Loucy (cell line): ENCODE measurements around the gene RWDD1.

Source experiments
- H2AFZ ChIP-seq: fragments of 200-600 bp; sonication (generic); 2 replicates; pipeline ENCODE4 v1.6.0; 2016; ENCODE audit warnings: antibody characterized with exemption, mild to moderate bottlenecking, low read length, moderate library complexity
- H3F3A ChIP-seq: fragments of 200-600 bp; 2 replicates; pipeline ENCODE4 v1.6.0; 2016; ENCODE audit warnings: antibody characterized with exemption, low read depth, mild to moderate bottlenecking
- H3K27me3 ChIP-seq: fragments of 200-600 bp; sonication (generic); 2 replicates; pipeline ENCODE4 v1.6.1; 2014; ENCODE audit warnings: low read length, mild to moderate bottlenecking; ENCODE audit not compliant: insufficient read depth, poor library complexity, severe bottlenecking
- H3K36me3 ChIP-seq: fragments of 200-600 bp; sonication (generic); 2 replicates; pipeline ENCODE4 v1.6.1; 2016; ENCODE audit warnings: low read length; ENCODE audit not compliant: insufficient read depth
- H3K4me1 ChIP-seq: fragments of 200-600 bp; sonication (generic); 2 replicates; pipeline ENCODE4 v1.5.1; 2014; ENCODE audit warnings: low read length, mild to moderate bottlenecking; ENCODE audit not compliant: insufficient read depth, poor library complexity, severe bottlenecking
- H3K4me2 ChIP-seq: fragments of 200-600 bp; sonication (generic); 2 replicates; pipeline ENCODE4 v1.6.0; 2014; ENCODE audit warnings: antibody characterized with exemption, low read length, low read depth, mild to moderate bottlenecking; ENCODE audit not compliant: poor library complexity, severe bottlenecking
- H3K4me3 ChIP-seq: fragments of 200-600 bp; sonication (generic); 2 replicates; pipeline ENCODE4 v1.5.1; 2014; ENCODE audit warnings: low read length, mild to moderate bottlenecking, mixed read lengths; ENCODE audit not compliant: poor library complexity, severe bottlenecking
- H3K79me2 ChIP-seq: fragments of 200-600 bp; sonication (generic); 2 replicates; pipeline ENCODE4 v1.6.1; 2014; ENCODE audit warnings: low read length; ENCODE audit not compliant: insufficient read depth
- H3K9ac ChIP-seq: fragments of 200-600 bp; sonication (generic); 2 replicates; pipeline ENCODE4 v1.6.0; 2014; ENCODE audit warnings: mild to moderate bottlenecking, low read depth, low read length, moderate library complexity; ENCODE audit not compliant: poor library complexity, severe bottlenecking
- H3K9me2 ChIP-seq: fragments of 200-600 bp; sonication (generic); replicated peaks from 2 replicates; pipeline ENCODE4 v1.6.1; 2016; ENCODE audit warnings: low read depth, low read length, mixed read lengths
- H3K9me3 ChIP-seq: fragments of 200-600 bp; sonication (generic); 2 replicates; pipeline ENCODE4 v1.6.1; 2014; ENCODE audit warnings: mild to moderate bottlenecking, antibody characterized with exemption, low read length, low read depth; ENCODE audit not compliant: insufficient read depth
- H4K20me1 ChIP-seq: fragments of 200-600 bp; sonication (generic); 2 replicates; pipeline ENCODE4 v1.6.0; 2014; ENCODE audit warnings: antibody characterized with exemption, low read length, mild to moderate bottlenecking; ENCODE audit not compliant: insufficient read depth, poor library complexity, severe bottlenecking
- CTCF ChIP-seq: fragments of 200-600 bp; sonication (generic); conservative IDR thresholded peaks from 2 replicates; pipeline ENCODE4 v1.5.1; 2014; ENCODE audit warnings: mild to moderate bottlenecking, antibody characterized with exemption, low read length
- EZH2phosphoT487 ChIP-seq: fragments of 200-600 bp; IDR thresholded peaks from 2 replicates; pipeline ENCODE4 v1.6.1; 2018; ENCODE audit warnings: antibody characterized with exemption, mild to moderate bottlenecking, moderate library complexity, borderline replicate concordance

RWDD1 gene

GRCh38 chr6:116575227-116575626 lies 3.9 kb downstream of the RWDD1 start:
- Histone ChIP-seq H3F3A (no peaks in the 10 kb centered on the region), H3K27me3 (no peaks in the 10 kb centered on the region), H3K4me1 (peaks cover 49% of the 10 kb centered on the region), H3K9me2 (no peaks in the 10 kb centered on the region), H3K4me2 (no peak overlapping the region), H4K20me1 (peaks cover 22% of the 10 kb centered on the region), H3K36me3 (0 out of 2 replicates have a peak, but pooled peaks cover 3% of the 10 kb centered on the region), H3K4me3 (no peak overlapping the region), H3K79me2 (peaks cover 83% of the 10 kb centered on the region), H3K9ac (no peak overlapping the region), H3K9me3 (no peaks in the 10 kb centered on the region), H2AFZ (no peak overlapping the region)
- no peak for TF ChIP-seq CTCF
- no peak for TF ChIP-seq EZH2phosphoT487

- Histone ChIP-seq H3K27me3 (no peaks in the 10 kb centered on the region), H3K9me3 (no peaks in the 10 kb centered on the region), H3K4me2 (peak overlapping the region; percentile 13), H2AFZ (no peak overlapping the region), H4K20me1 (peaks cover 13% of the 10 kb centered on the region), H3K4me1 (peaks cover 44% of the 10 kb centered on the region), H3K9ac (no peak overlapping the region), H3K36me3 (0 out of 2 replicates have a peak, but pooled peaks cover 8% of the 10 kb centered on the region), H3K9me2 (no peaks in the 10 kb centered on the region), H3K79me2 (peaks cover 71% of the 10 kb centered on the region), H3F3A (no peaks in the 10 kb centered on the region), H3K4me3 (no peak overlapping the region)
- TF ChIP-seq EZH2phosphoT487 (no peak), CTCF (no peak)
Measured at GRCh38 chr6:116577486-116577885, 6.2 kb downstream of the RWDD1 start.

DNA sequence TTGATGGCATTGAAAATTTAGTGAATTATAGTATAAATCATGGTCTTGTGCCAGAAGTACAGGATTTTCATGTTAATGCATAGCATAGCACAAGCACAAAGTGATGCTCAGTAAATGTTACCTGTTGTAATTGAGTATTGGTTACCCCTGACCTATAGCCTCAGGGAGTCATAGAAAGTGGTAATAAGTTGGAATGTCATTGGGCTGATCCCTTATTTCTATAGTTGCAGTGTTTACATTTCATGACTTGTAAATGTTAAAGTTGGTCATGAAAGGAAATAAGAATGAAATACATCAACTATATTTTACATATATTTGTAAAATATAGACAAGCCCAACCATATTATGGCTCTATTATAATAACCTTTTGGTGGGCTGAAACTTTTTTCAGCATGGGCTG lies 7.0 kb downstream of the RWDD1 start:
- peaks cover 4% of the 10 kb centered on the region for H4K20me1 ChIP-seq
- H3K4me1 ChIP-seq = peaks cover 35% of the 10 kb centered on the region
- H3K4me2 ChIP-seq = no peak overlapping the region
- no peaks in the 10 kb centered on the region for H3K9me3 ChIP-seq
- no peaks in the 10 kb centered on the region for H3F3A ChIP-seq
- H3K9ac ChIP-seq = no peak overlapping the region
- TF ChIP-seq EZH2phosphoT487 (no peak), CTCF (no peak)
- H3K36me3 ChIP-seq = 0 out of 2 replicates have a peak, but pooled peaks cover 8% of the 10 kb centered on the region
- no peaks in the 10 kb centered on the region for H3K9me2 ChIP-seq
- peaks cover 63% of the 10 kb centered on the region for H3K79me2 ChIP-seq
- H2AFZ ChIP-seq = no peak overlapping the region
- H3K4me3 ChIP-seq = no peak overlapping the region
- H3K27me3 ChIP-seq = no peaks in the 10 kb centered on the region
